Measurements from ENCODE around the gene TTC22. TPM values are rescaled to one million over a fixed set of nuclear protein-coding genes. Genes with fewer than 3 reads are reported as not detected.

Gene TTC22
- polyA plus RNA-seq, 1 experiment, result not detected

DNA sequence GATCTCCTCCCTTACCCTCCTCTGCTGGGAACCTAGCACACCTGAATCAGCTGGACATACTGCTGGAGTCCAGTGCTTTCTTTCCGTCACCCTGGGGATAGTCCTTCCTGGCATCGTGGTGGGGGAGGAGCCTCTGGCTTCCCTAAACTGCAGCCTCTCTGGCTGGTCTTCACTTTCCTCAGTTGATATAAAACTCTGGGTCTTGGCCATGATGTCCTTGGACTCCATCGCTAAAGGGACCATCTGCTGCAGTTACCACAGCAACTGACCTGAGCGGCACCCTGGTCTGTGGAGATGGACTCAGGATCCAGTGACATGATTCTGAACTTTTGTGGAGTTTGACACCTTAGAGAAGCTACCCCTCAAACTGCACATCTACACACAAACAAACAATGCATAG lies 59.6 kb downstream of the TTC22 start:
- Histone ChIP-seq H3K4me3 (ENCODE audit: low read depth, low read length) (no peak overlapping the region), H3K27me3 (ENCODE audit: control insufficient read depth, insufficient read depth, low read length) (no peaks in the 10 kb centered on the region), H3K36me3 (ENCODE audit: control insufficient read depth, insufficient read depth, low read length) (peaks cover 15% of the 10 kb centered on the region)
- no peak for DNase-seq (ENCODE audit: low read depth)
- POLR2A ChIA-PET, result no interaction called here
- CTCF ChIA-PET, result interaction anchor here (1.6 kb wide), 1 partner anchor 255 kb away, joined by 3 read pairs; no protein-coding TSS in a partner anchor
- TF ChIP-seq, protein P1, sequence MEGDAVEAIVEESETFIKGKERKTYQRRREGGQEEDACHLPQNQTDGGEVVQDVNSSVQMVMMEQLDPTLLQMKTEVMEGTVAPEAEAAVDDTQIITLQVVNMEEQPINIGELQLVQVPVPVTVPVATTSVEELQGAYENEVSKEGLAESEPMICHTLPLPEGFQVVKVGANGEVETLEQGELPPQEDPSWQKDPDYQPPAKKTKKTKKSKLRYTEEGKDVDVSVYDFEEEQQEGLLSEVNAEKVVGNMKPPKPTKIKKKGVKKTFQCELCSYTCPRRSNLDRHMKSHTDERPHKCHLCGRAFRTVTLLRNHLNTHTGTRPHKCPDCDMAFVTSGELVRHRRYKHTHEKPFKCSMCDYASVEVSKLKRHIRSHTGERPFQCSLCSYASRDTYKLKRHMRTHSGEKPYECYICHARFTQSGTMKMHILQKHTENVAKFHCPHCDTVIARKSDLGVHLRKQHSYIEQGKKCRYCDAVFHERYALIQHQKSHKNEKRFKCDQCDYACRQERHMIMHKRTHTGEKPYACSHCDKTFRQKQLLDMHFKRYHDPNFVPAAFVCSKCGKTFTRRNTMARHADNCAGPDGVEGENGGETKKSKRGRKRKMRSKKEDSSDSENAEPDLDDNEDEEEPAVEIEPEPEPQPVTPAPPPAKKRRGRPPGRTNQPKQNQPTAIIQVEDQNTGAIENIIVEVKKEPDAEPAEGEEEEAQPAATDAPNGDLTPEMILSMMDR (IDR thresholded peaks at IDR 0.05; ENCODE audit: insufficient read depth, low read depth, low read length), result no peak

GRCh38 chr1:54738244-54738643 lies 62.9 kb downstream of the TTC22 start:
- TF ChIP-seq, protein P1 (IDR thresholded peaks at IDR 0.05; ENCODE audit: insufficient read depth, low read depth, low read length), result no peak
- H3K27me3 ChIP-seq (ENCODE audit: control insufficient read depth, insufficient read depth, low read length), result no peaks in the 10 kb centered on the region
- CTCF ChIA-PET, result no interaction called here
- H3K36me3 ChIP-seq (ENCODE audit: control insufficient read depth, insufficient read depth, low read length), result peaks cover 12% of the 10 kb centered on the region
- POLR2A ChIA-PET, result no interaction called here
- DNase-seq (ENCODE audit: low read depth), result no peak
- H3K4me3 ChIP-seq (ENCODE audit: low read depth, low read length), result no peak overlapping the region

DNA sequence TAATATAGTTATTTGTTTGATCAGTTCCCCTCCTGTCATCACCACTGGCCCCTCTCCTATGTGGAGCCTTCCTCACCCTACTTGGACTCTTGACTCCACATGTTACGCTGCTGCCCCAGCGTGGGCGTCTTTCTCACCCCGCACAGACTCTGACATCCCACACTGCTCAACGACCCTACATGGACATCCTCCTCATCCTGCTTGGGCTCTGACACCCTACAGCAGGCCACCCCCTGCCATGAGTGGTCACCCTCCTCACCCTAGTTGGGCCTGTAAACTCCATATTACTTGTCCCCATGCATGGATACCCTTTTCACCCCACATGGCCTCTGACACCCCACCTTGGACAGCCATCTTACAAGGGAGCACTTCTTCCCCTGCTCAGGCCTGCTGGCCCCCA lies 64.4 kb downstream of the TTC22 start:
- CTCF ChIA-PET, result no interaction called here
- no peak for DNase-seq (ENCODE audit: low read depth)
- Histone ChIP-seq H3K4me3 (ENCODE audit: low read depth, low read length) (no peak overlapping the region), H3K36me3 (ENCODE audit: control insufficient read depth, insufficient read depth, low read length) (peaks cover 13% of the 10 kb centered on the region), H3K27me3 (ENCODE audit: control insufficient read depth, insufficient read depth, low read length) (no peaks in the 10 kb centered on the region)
- POLR2A ChIA-PET, result no interaction called here
- TF ChIP-seq, protein P1 (IDR thresholded peaks at IDR 0.05; ENCODE audit: insufficient read depth, low read depth, low read length), result no peak

Other genes starting within 250 kb of the TTC22 start
- not detected in 2 replicates for gene FAM151A, start 177.8 kb downstream of the TTC22 start, polyA plus RNA-seq (2011; rRNA removed)
- gene MROH7, start 159.5 kb downstream of the TTC22 start, polyA plus RNA-seq (2011; rRNA removed), result 0.05 and 0.10 TPM in 2 replicates
- 20.5 and 23.2 TPM in 2 replicates for gene TTC4, start 85.5 kb downstream of the TTC22 start, polyA plus RNA-seq (2011; rRNA removed)
- 3.7 and 3.9 TPM in 2 replicates for gene PARS2, start 36.8 kb downstream of the TTC22 start, polyA plus RNA-seq (2011; rRNA removed)
- 43.3 and 75.0 TPM in 2 replicates for gene DHCR24, start 85.9 kb upstream of the TTC22 start, polyA plus RNA-seq (2011; rRNA removed)
- not detected in 2 replicates for gene TMEM61, start 179.3 kb upstream of the TTC22 start, polyA plus RNA-seq (2011; rRNA removed)
- gene BSND, start 197.6 kb upstream of the TTC22 start, polyA plus RNA-seq (2011; rRNA removed), result not detected in 2 replicates
- 0.07 and 0.11 TPM in 2 replicates for gene PCSK9, start 238.2 kb upstream of the TTC22 start, polyA plus RNA-seq (2011; rRNA removed)

All from BJ (cell line).